ENCODE results near the gene SFRP4. TPM values are rescaled to one million over a fixed set of nuclear protein-coding genes. Genes with fewer than 3 reads are reported as not detected.

Gene SFRP4
- total RNA-seq, 1 donor from 2014 or later: 0.59 TPM

DNA sequence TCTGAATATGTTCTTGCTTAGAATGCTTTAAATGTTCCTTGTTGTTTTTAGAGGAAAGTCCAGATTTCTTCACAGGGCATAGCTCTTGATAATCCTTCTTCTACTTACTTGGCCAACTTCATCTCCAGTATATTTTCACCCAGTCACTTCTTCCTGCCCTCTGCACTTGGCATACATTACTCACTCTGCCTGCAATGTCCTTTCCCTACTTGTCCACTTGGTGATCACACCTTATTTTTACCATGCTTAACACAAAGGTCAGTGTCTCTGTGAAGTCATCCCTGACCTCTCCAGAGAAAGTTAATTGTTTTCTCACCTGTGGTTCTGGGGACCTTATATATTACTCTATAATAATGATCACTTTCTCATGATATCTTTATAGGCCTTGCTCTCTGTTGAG lies 23.3 kb downstream of the SFRP4 start:
- intact Hi-C loops (cut with DNase I): no loop called here
- ATAC-seq (ENCODE audit: poor library complexity) (no peak), DNase-seq (no peak)

DNA sequence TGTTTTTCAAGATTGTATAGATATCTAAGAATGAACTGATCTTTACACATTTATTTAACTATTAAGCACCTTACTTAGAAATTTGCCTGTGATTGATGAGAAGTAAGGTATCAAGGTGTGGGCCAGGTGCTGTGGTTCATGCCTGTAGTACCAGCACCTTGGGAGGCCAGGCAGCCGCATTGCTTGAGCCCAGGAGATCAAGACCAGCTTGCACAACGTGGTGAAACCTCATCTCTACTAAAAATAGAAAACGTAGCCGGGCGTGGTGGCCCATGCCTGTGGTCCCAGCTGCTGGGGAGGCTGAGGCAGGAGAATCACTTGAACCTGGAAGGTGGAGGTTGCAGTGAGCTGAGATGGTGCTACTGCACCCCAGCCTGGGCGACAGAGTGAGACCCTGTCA lies 34.5 kb downstream of the SFRP4 start:
- DNase-seq (no peak), ATAC-seq (ENCODE audit: poor library complexity) (no peak)
- intact Hi-C loops (cut with DNase I): no loop called here

Other genes with a start within 250 kb of the SFRP4 start
- gene GPR141, start 233.1 kb downstream of the SFRP4 start, total RNA-seq: 0.38 TPM
- gene NME8, start 68.2 kb downstream of the SFRP4 start, total RNA-seq: not detected
- gene EPDR1, start 3.8 kb upstream of the SFRP4 start, total RNA-seq: 49.1 TPM